Gastrocnemius medialis (tissue), 4 donors: ENCODE measurements around the gene RFTN1. TPM values are rescaled to one million over a fixed set of nuclear protein-coding genes. Genes with fewer than 3 reads are reported as not detected.
A peak's percentile ranks its signal among the peaks of the same experiment; 100 is the strongest.

Source experiments
- ATAC-seq, 2 donors: fragments of 150-250 bp; one replicate each; pipeline ENCODE4 v1.9.1; 2016
- DNase-seq, 2 donors: peaks; one replicate each; pipeline ENCODE4 v3.0.0-alpha.2; 2019
- H3K27ac ChIP-seq, 4 donors: fragments of 200-600 bp; sonication (generic); 1 replicate in 1 of 4; 2 replicates in 3 of 4; pipeline ENCODE4 v1.5.1; 2016 to 2018; ENCODE audit warnings: mild to moderate bottlenecking in 2 of 4, moderate library complexity in 1 of 4
- H3K27me3 ChIP-seq, 3 donors: fragments of 200-600 bp; sonication (generic) in 2 of 3; 1 replicate in 1 of 3; 2 replicates in 2 of 3; pipeline versions ENCODE4 v1.5.1 to v1.6.0; 2016 to 2019; ENCODE audit warnings: mild to moderate bottlenecking in 1 of 3, moderate library complexity in 1 of 3
- H3K36me3 ChIP-seq, 2 donors: fragments of 200-600 bp; sonication (generic) in 1 of 2; one replicate each; pipeline ENCODE4 v1.5.1; 2017 to 2018
- H3K4me1 ChIP-seq, 2 donors: fragments of 200-600 bp; sonication (generic) in 1 of 2; one replicate each; pipeline ENCODE4 v1.5.1; 2016 to 2017; ENCODE audit warnings: mild to moderate bottlenecking in 2 of 2
- H3K4me3 ChIP-seq, 4 donors: fragments of 200-600 bp; sonication (generic) in 3 of 4; 1 replicate in 1 of 4; 2 replicates in 3 of 4; pipeline ENCODE4 v1.5.1; 2016 to 2019; ENCODE audit warnings: mild to moderate bottlenecking in 2 of 4
- H3K9me3 ChIP-seq, 3 donors: fragments of 200-600 bp; sonication (generic) in 2 of 3; 1 replicate in 1 of 3; 2 replicates in 2 of 3; pipeline ENCODE4 v1.5.1; 2016 to 2019
- POLR2A ChIP-seq, 2 donors: fragments of 450-650 bp; IDR thresholded peaks; one replicate each; pipeline ENCODE4 v1.6.1; 2017; ENCODE audit warnings: antibody characterized with exemption in 2 of 2, mild to moderate bottlenecking in 2 of 2, moderate library complexity in 2 of 2
- in situ Hi-C, 4 donors: fragments of 200-750 bp; cut with MboI; loops; one replicate each; pipeline versions ENCODE4 v1.15.0 to v1.8.0; 2017; ENCODE audit warnings: low sequenced_read_pairs in 4 of 4
- intact Hi-C: fragments of 100-400 bp; cut with DNase I; formaldehyde crosslinking; loops from one replicate; pipeline ENCODE4 v1.15.1; 2023; ENCODE audit warnings: low total_unique reads
- total RNA-seq, 4 donors: library from RNA; depleted of rRNA; stranded (reverse); fragments of >200 nt; gene quantifications; one replicate each; pipeline versions ENCODE4 v1.1.0 to v1.2.3, GENCODE V29; 2016
- TF ChIP-seq, protein P1 (sequence below), 5 experiments: fragments of 450-650 bp in 3 of 5; fragments of 200-600 bp in 2 of 5; sonication (generic) in 2 of 5; IDR thresholded peaks in 4 of 5; conservative IDR thresholded peaks in 1 of 5; 1 replicate in 4 of 5; 2 replicates in 1 of 5; pipeline ENCODE4 v1.5.1; 2016 to 2019; ENCODE audit warnings: antibody characterized with exemption in 5 of 5, mild to moderate bottlenecking in 3 of 5, moderate library complexity in 3 of 5

The RFTN1 gene
- total RNA-seq, 4 donors from 2014 or later, result 10.7 to 22.8 (median 11.7) TPM

DNA sequence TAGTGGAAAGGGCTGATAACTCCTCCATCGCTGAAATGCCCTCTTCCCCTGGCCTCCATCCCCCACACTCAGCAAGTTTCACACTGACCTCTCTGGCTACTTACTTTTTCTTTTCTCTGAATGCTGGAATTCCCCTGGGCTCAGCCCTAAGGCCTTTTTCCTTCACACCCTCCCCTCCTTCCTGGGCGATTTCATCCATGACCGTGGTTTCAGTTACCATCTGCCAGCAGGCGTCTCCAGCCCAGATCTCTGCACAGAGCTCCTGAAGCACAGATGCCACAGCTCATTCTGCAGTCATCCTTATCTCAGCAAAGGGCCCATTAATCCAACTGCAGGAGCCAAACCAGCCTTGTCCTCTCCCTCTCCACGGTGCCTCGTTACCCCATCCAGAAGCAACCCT lies 114.0 kb downstream of the RFTN1 start:
- intact Hi-C loops, result loop anchor here (5.0 kb wide), 1 partner anchor 113 kb away; the partner anchor contains the start of gene RFTN1
- Histone ChIP-seq H3K36me3 (no peaks in the 10 kb centered on the region), H3K4me3 (no peak overlapping the region), H3K9me3 (no peaks in the 10 kb centered on the region), H3K27ac (peak overlapping the region; percentile 39 to 67 (median 54)), H3K4me1 (peaks cover 22 to 26% of the 10 kb centered on the region in 2 donors), H3K27me3 (no peaks in the 10 kb centered on the region)
- in situ Hi-C loops, result no loop called here
- no peak for TF ChIP-seq POLR2A (IDR thresholded peaks at IDR 0.05)
- TF ChIP-seq, protein P1, sequence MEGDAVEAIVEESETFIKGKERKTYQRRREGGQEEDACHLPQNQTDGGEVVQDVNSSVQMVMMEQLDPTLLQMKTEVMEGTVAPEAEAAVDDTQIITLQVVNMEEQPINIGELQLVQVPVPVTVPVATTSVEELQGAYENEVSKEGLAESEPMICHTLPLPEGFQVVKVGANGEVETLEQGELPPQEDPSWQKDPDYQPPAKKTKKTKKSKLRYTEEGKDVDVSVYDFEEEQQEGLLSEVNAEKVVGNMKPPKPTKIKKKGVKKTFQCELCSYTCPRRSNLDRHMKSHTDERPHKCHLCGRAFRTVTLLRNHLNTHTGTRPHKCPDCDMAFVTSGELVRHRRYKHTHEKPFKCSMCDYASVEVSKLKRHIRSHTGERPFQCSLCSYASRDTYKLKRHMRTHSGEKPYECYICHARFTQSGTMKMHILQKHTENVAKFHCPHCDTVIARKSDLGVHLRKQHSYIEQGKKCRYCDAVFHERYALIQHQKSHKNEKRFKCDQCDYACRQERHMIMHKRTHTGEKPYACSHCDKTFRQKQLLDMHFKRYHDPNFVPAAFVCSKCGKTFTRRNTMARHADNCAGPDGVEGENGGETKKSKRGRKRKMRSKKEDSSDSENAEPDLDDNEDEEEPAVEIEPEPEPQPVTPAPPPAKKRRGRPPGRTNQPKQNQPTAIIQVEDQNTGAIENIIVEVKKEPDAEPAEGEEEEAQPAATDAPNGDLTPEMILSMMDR (IDR thresholded peaks at IDR 0.05 in 4 of 5, conservative IDR thresholded peaks at IDR 0.05 in 1 of 5), result no peak
- DNase-seq, result no peak
- ATAC-seq, result peak; percentile 45 to 61

DNA sequence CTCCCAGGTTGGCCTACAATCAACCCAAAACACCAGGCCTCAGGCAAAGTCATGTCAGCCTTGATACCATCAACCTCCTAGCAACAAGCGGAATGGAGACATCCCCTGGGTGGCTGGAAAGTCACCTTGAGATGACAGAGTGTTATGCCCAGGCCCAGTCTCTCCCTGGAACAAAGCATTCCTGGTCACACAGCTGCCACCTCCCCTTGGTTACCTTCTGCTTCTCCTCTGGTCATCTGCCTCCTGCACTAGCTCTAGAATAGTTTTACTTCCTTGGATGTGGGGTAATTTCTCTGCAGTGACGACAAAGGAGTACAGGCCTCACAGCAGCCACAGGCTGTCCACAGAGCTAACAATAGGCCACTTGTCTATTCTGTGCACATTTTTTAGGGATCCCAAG lies 114.9 kb downstream of the RFTN1 start:
- Histone ChIP-seq H3K27ac (peak overlapping the region in 3 of 4 donors; percentile 49 to 67 (median 59)), H3K4me1 (peaks cover 22 to 26% of the 10 kb centered on the region in 2 donors), H3K4me3 (no peak overlapping the region), H3K36me3 (no peaks in the 10 kb centered on the region), H3K27me3 (no peaks in the 10 kb centered on the region), H3K9me3 (no peaks in the 10 kb centered on the region)
- no peak for ATAC-seq
- no peak for DNase-seq
- TF ChIP-seq, protein P1 (IDR thresholded peaks at IDR 0.05 in 4 of 5, conservative IDR thresholded peaks at IDR 0.05 in 1 of 5), result no peak
- TF ChIP-seq POLR2A (IDR thresholded peaks at IDR 0.05), result no peak
- intact Hi-C loops, result loop anchor here (5.0 kb wide), 1 partner anchor 114 kb away; the partner anchor contains the start of gene RFTN1
- in situ Hi-C loops, result no loop called here

- peak; percentile 57 to 72 for ATAC-seq
- H3K4me1 ChIP-seq, result peaks cover 22 to 26% of the 10 kb centered on the region in 2 donors
Measured at GRCh38 chr3:16396202-16396601, 117.3 kb downstream of the RFTN1 start.

GRCh38 chr3:16395212-16395611 lies 118.3 kb downstream of the RFTN1 start:
- H3K27ac ChIP-seq, result no peak overlapping the region
- DNase-seq (no peak), ATAC-seq (no peak)
- peaks cover 20 to 22% of the 10 kb centered on the region in 2 donors for H3K4me1 ChIP-seq
- no peaks in the 10 kb centered on the region for H3K27me3 ChIP-seq
- in situ Hi-C loops, result no loop called here
- H3K4me3 ChIP-seq, result no peak overlapping the region
- TF ChIP-seq, protein P1 (IDR thresholded peaks at IDR 0.05 in 4 of 5, conservative IDR thresholded peaks at IDR 0.05 in 1 of 5), result no peak
- TF ChIP-seq POLR2A (IDR thresholded peaks at IDR 0.05), result no peak
- H3K9me3 ChIP-seq, result no peaks in the 10 kb centered on the region
- intact Hi-C loops, result loop anchor here (5.0 kb wide), 1 partner anchor 117 kb away; the partner anchor contains the start of gene RFTN1
- H3K36me3 ChIP-seq, result no peaks in the 10 kb centered on the region

More at GRCh38 chr3:16396202-16396601, 117.3 kb downstream of the RFTN1 start:
- Histone ChIP-seq H3K36me3 (no peaks in the 10 kb centered on the region), H3K4me3 (no peak overlapping the region), H3K27ac (peak overlapping the region in 2 of 4 donors; percentile 22 to 51), H3K27me3 (no peaks in the 10 kb centered on the region), H3K9me3 (no peaks in the 10 kb centered on the region)
- TF ChIP-seq, protein P1 (IDR thresholded peaks at IDR 0.05 in 4 of 5, conservative IDR thresholded peaks at IDR 0.05 in 1 of 5), result no peak
- no peak for TF ChIP-seq POLR2A (IDR thresholded peaks at IDR 0.05)
- no peak for DNase-seq
- in situ Hi-C loops, result no loop called here
- intact Hi-C loops, result loop anchor here (5.0 kb wide), 1 partner anchor 116 kb away; the partner anchor contains the start of gene RFTN1
